Caco-2 (cell line): ENCODE measurements around the gene PIP4K2C. TPM values are rescaled to one million over a fixed set of nuclear protein-coding genes. Genes with fewer than 3 reads are reported as not detected.

Experiments used
- BruUV-seq: library from RNA; stranded (reverse); fragments of 400-500 nt; replicated peaks from 2 replicates; lab custom pipeline; 2021; lab: Mats Ljungman, UMichigan
- CTCF ChIA-PET: fragments of 300-600 bp; sonication (Branson Sonifier 250); formaldehyde crosslinking; loops from one replicate; lab custom pipeline; 2022; ENCODE audit warnings: antibody characterized with exemption; lab: Charles Lee
- POLR2A ChIA-PET: fragments of 300-600 bp; sonication (Branson Sonifier 250); formaldehyde crosslinking; loops from one replicate; lab custom pipeline; 2022; ENCODE audit warnings: antibody characterized with exemption; lab: Charles Lee
- DNase-seq, 2 experiments: peaks; one replicate each; pipeline versions ENCODE4 v3.0.0 to v3.0.0-alpha.2; 2020 to 2022
- H3K27me3 ChIP-seq: replicated peaks from 2 replicates; pipeline ENCODE4 v1.6.0; 2011; ENCODE audit warnings: low read length; ENCODE audit not compliant: control insufficient read depth, insufficient read depth
- H3K36me3 ChIP-seq: 2 replicates; pipeline ENCODE4 v1.5.1; 2011; ENCODE audit warnings: low read length; ENCODE audit not compliant: control insufficient read depth, insufficient read depth
- H3K4me1 ChIP-seq: fragments of 250-450 bp; sonication (Bioruptor Pico); 2 replicates; pipeline ENCODE4 v1.5.1; 2020; ENCODE audit warnings: mild to moderate bottlenecking
- H3K4me3 ChIP-seq: 2 replicates; pipeline ENCODE4 v1.5.1; 2011; ENCODE audit warnings: low read depth, mild to moderate bottlenecking, control low read depth, low read length
- H3K9me3 ChIP-seq: fragments of 250-450 bp; sonication (Bioruptor Pico); 2 replicates; pipeline ENCODE4 v1.5.1; 2020; ENCODE audit warnings: mild to moderate bottlenecking, moderate library complexity
- H3K27ac Mint-ChIP-seq: one replicate; pipeline ENCODE4 v1.8.0; 2022; ENCODE audit warnings: mixed read lengths; ENCODE audit not compliant: unreplicated experiment
- H3K27me3 Mint-ChIP-seq: one replicate; pipeline ENCODE4 v1.8.0; 2022; ENCODE audit warnings: mixed read lengths; ENCODE audit not compliant: insufficient read depth, unreplicated experiment
- H3K36me3 Mint-ChIP-seq: one replicate; pipeline ENCODE4 v1.8.0; 2022; ENCODE audit warnings: mild to moderate bottlenecking, mixed read lengths; ENCODE audit not compliant: insufficient read depth, unreplicated experiment
- H3K4me1 Mint-ChIP-seq: one replicate; pipeline ENCODE4 v1.8.0; 2022; ENCODE audit warnings: low read depth, mixed read lengths; ENCODE audit not compliant: unreplicated experiment
- H3K4me3 Mint-ChIP-seq: one replicate; pipeline ENCODE4 v1.8.0; 2022; ENCODE audit warnings: mild to moderate bottlenecking, moderate library complexity, mixed read lengths; ENCODE audit not compliant: unreplicated experiment
- H3K9me3 Mint-ChIP-seq: one replicate; pipeline ENCODE4 v1.8.0; 2022; ENCODE audit warnings: mixed read lengths; ENCODE audit not compliant: unreplicated experiment
- intact Hi-C: fragments of 100-400 bp; cut with micrococcal nuclease; formaldehyde crosslinking; loops from one replicate; pipeline ENCODE4 v1.10.0; 2022; ENCODE audit not compliant: unreplicated experiment
- total RNA-seq: library from RNA; stranded (reverse); gene quantifications from 2 replicates; pipeline ENCODE4 v1.2.3, GENCODE V29; 2022
- TF ChIP-seq, protein P1 (sequence below), 2 experiments: fragments of 200-600 bp in 1 of 2; IDR thresholded peaks; 1 replicate in 1 of 2; 2 replicates in 1 of 2; pipeline versions ENCODE4 v1.5.1 to v1.8.0; 2011 to 2022; ENCODE audit warnings: antibody characterized with exemption in 1 of 2, control low read depth in 1 of 2, inconsistent platforms in 1 of 2, low read depth in 1 of 2, low read length in 1 of 2, mild to moderate bottlenecking in 1 of 2, moderate library complexity in 1 of 2; ENCODE audit not compliant: insufficient read depth in 1 of 2, severe bottlenecking in 1 of 2, unreplicated experiment in 1 of 2

The PIP4K2C gene
- total RNA-seq, 1 experiment from 2014 or later, result 48.0 TPM

DNA sequence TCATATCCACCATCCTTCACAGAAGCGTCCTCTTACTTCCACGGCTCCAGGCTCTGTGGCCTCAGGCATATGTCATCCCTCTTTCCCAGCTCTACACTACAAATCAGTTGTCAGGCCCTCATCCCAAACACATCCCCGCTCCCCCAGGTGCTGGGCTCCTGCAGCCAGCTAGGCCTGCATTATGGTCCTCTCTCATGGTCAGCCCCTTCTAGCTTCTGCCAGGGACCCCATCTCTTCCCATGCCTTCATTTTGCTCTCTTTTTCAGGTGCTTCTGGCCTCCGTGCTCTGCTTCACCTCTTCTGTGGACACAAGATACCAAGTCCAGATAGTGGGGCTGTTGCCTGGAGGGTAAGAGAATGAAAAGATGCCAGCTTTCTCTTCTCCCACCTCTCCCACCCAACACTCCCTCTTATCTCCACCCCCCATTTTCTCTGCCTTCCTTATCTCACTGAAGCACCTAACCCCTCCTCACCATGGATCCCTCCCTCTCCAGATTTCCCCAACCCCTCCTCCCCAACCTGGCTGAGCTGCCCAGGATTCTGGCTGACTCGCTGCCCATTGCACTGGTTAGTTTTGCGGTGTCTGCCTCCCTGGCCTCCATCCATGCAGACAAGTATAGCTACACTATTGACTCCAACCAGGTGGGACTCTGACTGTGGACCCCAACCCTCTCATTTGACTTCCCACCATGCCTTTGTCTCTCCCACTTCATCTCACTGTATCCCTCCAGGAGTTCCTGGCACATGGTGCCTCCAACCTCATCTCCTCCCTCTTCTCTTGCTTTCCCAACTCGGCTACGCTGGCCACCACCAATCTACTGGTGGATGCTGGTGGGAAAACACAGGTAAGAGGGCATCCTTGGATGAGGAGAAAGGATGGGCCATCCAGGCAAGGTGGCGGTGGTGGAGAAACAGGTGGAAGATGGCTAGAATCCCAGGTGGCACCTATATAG is 31.6 kb downstream of the PIP4K2C start:
- H3K4me3 ChIP-seq, result no peak overlapping the region
- POLR2A ChIA-PET, result interaction anchor here (0.6 kb wide), 1 partner anchor 17 kb away, joined by 3 read pairs; no protein-coding TSS in a partner anchor
- BruUV-seq, result no TSS peak
- Mint-ChIP-seq H3K27me3 (peaks cover 26% of the 10 kb centered on the region), H3K27ac (no peak overlapping the region), H3K9me3 (no peaks in the 10 kb centered on the region), H3K4me1 (peaks cover 7% of the 10 kb centered on the region), H3K36me3 (no peaks in the 10 kb centered on the region), H3K4me3 (peak overlapping the region; percentile 75)
- no peak for DNase-seq
- no peaks in the 10 kb centered on the region for H3K36me3 ChIP-seq
- H3K27me3 ChIP-seq, result peaks cover 4% of the 10 kb centered on the region
- CTCF ChIA-PET, result interaction anchor here (0.7 to 1.5 kb wide), 3 partner anchors 10 to 63 kb away, joined by 3 to 16 read pairs (median 4); partner anchors contain the start of gene B4GALNT1
- intact Hi-C loops, result loop anchor here (5.0 kb wide), 1 partner anchor 100 kb away; the partner anchor contains the start of genes DDIT3 and MBD6
- no peaks in the 10 kb centered on the region; the same call in 1 of the 2 replicates for H3K4me1 ChIP-seq
- TF ChIP-seq, protein P1, sequence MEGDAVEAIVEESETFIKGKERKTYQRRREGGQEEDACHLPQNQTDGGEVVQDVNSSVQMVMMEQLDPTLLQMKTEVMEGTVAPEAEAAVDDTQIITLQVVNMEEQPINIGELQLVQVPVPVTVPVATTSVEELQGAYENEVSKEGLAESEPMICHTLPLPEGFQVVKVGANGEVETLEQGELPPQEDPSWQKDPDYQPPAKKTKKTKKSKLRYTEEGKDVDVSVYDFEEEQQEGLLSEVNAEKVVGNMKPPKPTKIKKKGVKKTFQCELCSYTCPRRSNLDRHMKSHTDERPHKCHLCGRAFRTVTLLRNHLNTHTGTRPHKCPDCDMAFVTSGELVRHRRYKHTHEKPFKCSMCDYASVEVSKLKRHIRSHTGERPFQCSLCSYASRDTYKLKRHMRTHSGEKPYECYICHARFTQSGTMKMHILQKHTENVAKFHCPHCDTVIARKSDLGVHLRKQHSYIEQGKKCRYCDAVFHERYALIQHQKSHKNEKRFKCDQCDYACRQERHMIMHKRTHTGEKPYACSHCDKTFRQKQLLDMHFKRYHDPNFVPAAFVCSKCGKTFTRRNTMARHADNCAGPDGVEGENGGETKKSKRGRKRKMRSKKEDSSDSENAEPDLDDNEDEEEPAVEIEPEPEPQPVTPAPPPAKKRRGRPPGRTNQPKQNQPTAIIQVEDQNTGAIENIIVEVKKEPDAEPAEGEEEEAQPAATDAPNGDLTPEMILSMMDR (IDR thresholded peaks at IDR 0.05; ENCODE audit: insufficient read depth in 1 of 2, low read depth in 1 of 2, low read length in 1 of 2, severe bottlenecking in 1 of 2, unreplicated experiment in 1 of 2), result no peak
- no peaks in the 10 kb centered on the region for H3K9me3 ChIP-seq

DNA sequence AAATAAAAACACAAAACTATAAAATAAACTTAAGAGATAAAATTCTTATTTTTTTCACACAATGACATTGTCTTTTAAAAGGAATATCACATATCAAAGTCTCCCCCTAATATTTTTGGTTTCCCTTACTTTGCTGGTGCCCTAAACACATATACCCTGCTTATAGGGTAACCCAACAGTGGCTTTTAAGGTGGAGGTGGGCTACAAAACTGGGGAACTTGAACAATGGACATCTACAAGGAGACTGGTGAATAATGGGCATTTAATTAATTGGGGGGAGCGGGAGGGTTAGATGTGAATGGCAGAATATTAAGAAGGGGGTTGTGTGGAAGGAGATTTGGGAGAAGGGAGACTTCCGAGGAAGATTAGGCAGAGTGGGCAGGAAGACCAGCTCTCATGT is 32.4 kb downstream of the PIP4K2C start:
- Mint-ChIP-seq H3K36me3 (no peaks in the 10 kb centered on the region), H3K4me3 (no peak overlapping the region), H3K4me1 (peaks cover 7% of the 10 kb centered on the region), H3K27ac (no peak overlapping the region), H3K27me3 (peaks cover 26% of the 10 kb centered on the region), H3K9me3 (no peaks in the 10 kb centered on the region)
- no peak overlapping the region for H3K4me3 ChIP-seq
- ChIA-PET CTCF (interaction anchor here (1.5 to 1.6 kb wide), 2 partner anchors 40 kb away, joined by 5 to 16 read pairs; no protein-coding TSS in a partner anchor), POLR2A (no interaction called here)
- peaks cover 4% of the 10 kb centered on the region for H3K27me3 ChIP-seq
- no peaks in the 10 kb centered on the region for H3K9me3 ChIP-seq
- TF ChIP-seq, protein P1 (IDR thresholded peaks at IDR 0.05; ENCODE audit: insufficient read depth in 1 of 2, low read depth in 1 of 2, low read length in 1 of 2, severe bottlenecking in 1 of 2, unreplicated experiment in 1 of 2), result no peak
- H3K36me3 ChIP-seq, result no peaks in the 10 kb centered on the region
- intact Hi-C loops, result loop anchor here (5.0 kb wide), 1 partner anchor 101 kb away; the partner anchor contains the start of genes DDIT3 and MBD6
- H3K4me1 ChIP-seq, result no peaks in the 10 kb centered on the region; the same call in 1 of the 2 replicates
- no TSS peak for BruUV-seq
- no peak for DNase-seq

DNA sequence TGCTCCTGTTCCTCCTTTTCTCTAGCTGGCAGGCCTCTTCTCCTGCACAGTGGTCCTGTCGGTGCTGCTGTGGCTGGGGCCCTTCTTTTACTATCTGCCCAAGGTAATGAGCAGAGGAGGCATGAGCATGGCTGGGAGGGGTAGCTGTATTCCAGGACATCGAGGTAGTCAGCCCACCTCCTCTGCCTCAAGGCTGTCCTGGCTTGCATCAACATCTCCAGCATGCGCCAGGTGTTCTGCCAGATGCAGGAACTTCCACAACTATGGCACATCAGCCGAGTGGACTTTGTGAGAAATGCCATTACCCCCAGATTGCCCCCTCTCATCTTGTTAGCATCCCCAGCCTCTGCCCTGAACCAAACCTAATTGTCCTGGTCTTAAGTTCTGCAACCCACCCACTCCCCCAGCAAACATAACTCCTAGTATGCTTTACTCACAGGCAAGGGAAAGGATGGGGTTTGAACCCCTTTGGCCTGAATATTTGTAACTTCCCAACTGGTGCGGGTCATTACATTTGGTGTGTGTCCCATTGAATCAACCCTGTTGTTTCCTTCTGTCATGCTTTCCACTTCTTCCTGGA is 32.9 kb downstream of the PIP4K2C start:
- POLR2A ChIA-PET, result no interaction called here

More for the DNA sequence above, 32.9 kb downstream of the PIP4K2C start:
- intact Hi-C loops, result loop anchor here (5.0 kb wide), 1 partner anchor 102 kb away; the partner anchor contains the start of genes DDIT3 and MBD6
- H3K4me3 ChIP-seq, result no peak overlapping the region
- H3K27ac Mint-ChIP-seq, result no peak overlapping the region
- TF ChIP-seq, protein P1 (IDR thresholded peaks at IDR 0.05; ENCODE audit: insufficient read depth in 1 of 2, low read depth in 1 of 2, low read length in 1 of 2, severe bottlenecking in 1 of 2, unreplicated experiment in 1 of 2), result no peak
- no peaks in the 10 kb centered on the region for H3K9me3 ChIP-seq
- H3K27me3 Mint-ChIP-seq, result peaks cover 26% of the 10 kb centered on the region
- peaks cover 4% of the 10 kb centered on the region for H3K27me3 ChIP-seq
- DNase-seq, result no peak
- no peaks in the 10 kb centered on the region; the same call in 1 of the 2 replicates for H3K4me1 ChIP-seq
- CTCF ChIA-PET, result interaction anchor here (1.6 kb wide), 1 partner anchor 41 kb away, joined by 5 read pairs; no protein-coding TSS in a partner anchor
- no peaks in the 10 kb centered on the region for H3K36me3 ChIP-seq
- peaks cover 7% of the 10 kb centered on the region for H3K4me1 Mint-ChIP-seq
- H3K4me3 Mint-ChIP-seq, result no peak overlapping the region
- H3K9me3 Mint-ChIP-seq, result no peaks in the 10 kb centered on the region
- H3K36me3 Mint-ChIP-seq, result no peaks in the 10 kb centered on the region
- BruUV-seq, result no TSS peak
